ENCODE measurements around the gene MRC2.

DNA sequence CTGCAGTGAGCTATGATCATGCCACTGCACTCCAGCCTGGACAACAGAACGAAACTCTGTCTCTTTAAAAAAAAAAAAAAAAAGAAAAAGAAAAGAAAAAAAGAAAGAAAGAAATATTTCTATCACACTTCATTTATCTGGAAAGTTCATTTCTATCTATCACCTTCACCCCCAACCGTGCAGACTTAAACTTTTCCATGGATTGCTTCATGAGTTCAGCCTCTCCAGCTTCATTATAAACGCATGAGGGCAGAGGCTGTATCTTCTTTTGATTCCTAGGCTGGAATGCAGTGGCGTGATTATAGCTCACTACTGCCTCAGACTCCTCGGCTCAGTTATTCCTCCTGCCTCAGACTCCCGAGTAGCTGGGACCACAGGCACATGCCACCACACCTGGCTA, 28.2 kb downstream of the MRC2 start:
- TF ChIP-seq, protein P1, sequence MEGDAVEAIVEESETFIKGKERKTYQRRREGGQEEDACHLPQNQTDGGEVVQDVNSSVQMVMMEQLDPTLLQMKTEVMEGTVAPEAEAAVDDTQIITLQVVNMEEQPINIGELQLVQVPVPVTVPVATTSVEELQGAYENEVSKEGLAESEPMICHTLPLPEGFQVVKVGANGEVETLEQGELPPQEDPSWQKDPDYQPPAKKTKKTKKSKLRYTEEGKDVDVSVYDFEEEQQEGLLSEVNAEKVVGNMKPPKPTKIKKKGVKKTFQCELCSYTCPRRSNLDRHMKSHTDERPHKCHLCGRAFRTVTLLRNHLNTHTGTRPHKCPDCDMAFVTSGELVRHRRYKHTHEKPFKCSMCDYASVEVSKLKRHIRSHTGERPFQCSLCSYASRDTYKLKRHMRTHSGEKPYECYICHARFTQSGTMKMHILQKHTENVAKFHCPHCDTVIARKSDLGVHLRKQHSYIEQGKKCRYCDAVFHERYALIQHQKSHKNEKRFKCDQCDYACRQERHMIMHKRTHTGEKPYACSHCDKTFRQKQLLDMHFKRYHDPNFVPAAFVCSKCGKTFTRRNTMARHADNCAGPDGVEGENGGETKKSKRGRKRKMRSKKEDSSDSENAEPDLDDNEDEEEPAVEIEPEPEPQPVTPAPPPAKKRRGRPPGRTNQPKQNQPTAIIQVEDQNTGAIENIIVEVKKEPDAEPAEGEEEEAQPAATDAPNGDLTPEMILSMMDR (IDR thresholded peaks at IDR 0.05) = no peak
- TF ChIP-seq ZFX (IDR thresholded peaks at IDR 0.05; ENCODE audit: borderline replicate concordance) = no peak

Measured in 22Rv1 (cell line).